Measurements from ENCODE around the gene CCNF. TPM values are rescaled to one million over a fixed set of nuclear protein-coding genes. Genes with fewer than 3 reads are reported as not detected.
A peak's percentile ranks its signal among the peaks of the same experiment; 100 is the strongest.

Gene CCNF
- total and polyA plus RNA-seq, 5 donors from 2014 or later, result 3.3 to 6.9 (median 6.6) TPM

DNA sequence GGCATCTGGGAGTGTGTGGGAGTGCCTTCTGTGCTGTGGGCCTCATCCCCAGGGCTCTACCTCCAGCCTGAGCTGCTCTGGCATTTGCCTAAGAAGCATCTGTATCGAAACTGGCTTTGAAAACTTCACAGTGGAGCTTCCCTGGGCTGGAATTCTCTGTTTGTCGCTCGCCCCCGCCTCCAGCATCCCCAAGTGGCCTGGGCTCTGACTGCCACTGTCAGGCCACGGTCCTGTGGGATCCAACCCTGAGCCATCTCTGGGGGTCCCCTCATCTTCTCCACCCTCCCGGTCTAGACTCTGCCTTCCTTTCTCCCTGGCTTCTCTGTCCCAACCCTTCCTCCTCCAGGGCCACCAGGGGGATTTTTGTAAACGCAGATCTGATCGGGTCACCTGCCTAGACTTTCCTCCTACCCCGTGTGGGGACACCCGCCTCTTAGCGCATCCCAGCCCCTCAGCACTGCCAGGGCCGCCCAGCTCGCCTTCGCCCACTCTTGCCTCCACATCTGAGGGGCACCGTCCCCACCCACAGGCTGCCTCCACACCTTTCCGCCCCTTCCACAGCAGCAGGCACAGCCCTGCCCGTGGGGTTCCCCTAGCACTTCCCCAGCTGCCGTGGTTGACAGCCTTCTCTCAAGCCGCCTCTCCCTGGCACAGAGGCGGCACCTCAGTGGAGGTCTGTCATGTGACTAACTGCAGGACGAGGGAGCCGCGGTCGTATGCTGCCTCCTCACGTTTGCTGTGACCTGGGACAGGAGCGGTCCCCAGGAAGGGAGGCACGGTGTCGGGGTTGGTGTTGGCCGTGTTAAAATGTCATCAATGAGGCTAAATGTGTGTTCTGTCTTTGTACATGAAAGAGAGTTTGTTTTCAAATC is 57.6 kb downstream of the CCNF start:
- peaks cover 4 to 16% (median 10%) of the 10 kb centered on the region in 4 donors for H3K4me1 Mint-ChIP-seq
- DNase-seq (peak; percentile 64 to 89 (median 78)), ATAC-seq (ENCODE audit: low read depth in 2 of 2) (peak; percentile 95 to 96)
- no peaks in the 10 kb centered on the region for H3K27me3 Mint-ChIP-seq
- H3K9me3 Mint-ChIP-seq, result no peaks in the 10 kb centered on the region
- Histone ChIP-seq H3K9me3 (ENCODE audit: control insufficient read depth in 2 of 2, low read length in 2 of 2) (no peaks in the 10 kb centered on the region), H3K27me3 (ENCODE audit: control insufficient read depth, insufficient read depth, low read length) (no peaks in the 10 kb centered on the region), H3K4me1 (ENCODE audit: control insufficient read depth, insufficient read depth, low read length, poor library complexity, severe bottlenecking) (peaks cover 10% of the 10 kb centered on the region), H3K27ac (ENCODE audit: insufficient read depth, low read length, poor library complexity, severe bottlenecking) (no peak overlapping the region), H3K36me3 (ENCODE audit: control insufficient read depth, insufficient read depth, low read length) (no peaks in the 10 kb centered on the region), H3K4me3 (ENCODE audit: low read depth, low read length) (no peak overlapping the region)
- H3K27ac Mint-ChIP-seq, result peak overlapping the region; percentile 78 to 93 (median 81)
- H3K4me3 Mint-ChIP-seq, result peak overlapping the region; percentile 2 to 86 (median 45)
- no peaks in the 10 kb centered on the region for H3K36me3 Mint-ChIP-seq

DNA sequence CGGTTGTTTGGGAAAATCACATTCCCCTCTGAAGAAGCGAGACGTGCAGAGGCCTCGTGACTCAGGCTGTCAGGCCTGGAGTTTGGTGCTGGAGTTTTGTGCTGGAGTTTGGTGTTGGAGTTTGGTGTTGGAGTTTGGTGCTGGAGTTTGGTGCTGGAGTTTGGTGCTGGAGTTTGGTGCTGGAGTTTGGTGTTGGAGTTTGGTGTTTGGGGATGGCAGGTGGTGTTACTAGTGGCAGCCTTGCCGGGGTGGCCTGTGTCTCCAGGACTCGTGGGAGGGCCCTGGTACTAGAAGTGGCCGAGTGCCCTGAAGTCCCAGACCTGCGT is 58.2 kb downstream of the CCNF start:
- no peak for DNase-seq
- Histone ChIP-seq H3K9me3 (ENCODE audit: control insufficient read depth in 2 of 2, low read length in 2 of 2) (no peaks in the 10 kb centered on the region), H3K4me1 (ENCODE audit: control insufficient read depth, insufficient read depth, low read length, poor library complexity, severe bottlenecking) (peaks cover 10% of the 10 kb centered on the region), H3K27me3 (ENCODE audit: control insufficient read depth, insufficient read depth, low read length) (no peaks in the 10 kb centered on the region), H3K4me3 (ENCODE audit: low read depth, low read length) (no peak overlapping the region), H3K27ac (ENCODE audit: insufficient read depth, low read length, poor library complexity, severe bottlenecking) (no peak overlapping the region), H3K36me3 (ENCODE audit: control insufficient read depth, insufficient read depth, low read length) (no peaks in the 10 kb centered on the region)
- H3K27me3 Mint-ChIP-seq, result no peaks in the 10 kb centered on the region
- H3K36me3 Mint-ChIP-seq, result no peaks in the 10 kb centered on the region
- ATAC-seq (ENCODE audit: low read depth in 2 of 2), result no peak
- peaks cover 4 to 16% (median 9%) of the 10 kb centered on the region in 4 donors for H3K4me1 Mint-ChIP-seq
- H3K4me3 Mint-ChIP-seq, result peak overlapping the region; percentile 2 to 86 (median 41)
- H3K9me3 Mint-ChIP-seq, result no peaks in the 10 kb centered on the region
- H3K27ac Mint-ChIP-seq, result peak overlapping the region in 2 of 3 donors; percentile 81 to 93

DNA sequence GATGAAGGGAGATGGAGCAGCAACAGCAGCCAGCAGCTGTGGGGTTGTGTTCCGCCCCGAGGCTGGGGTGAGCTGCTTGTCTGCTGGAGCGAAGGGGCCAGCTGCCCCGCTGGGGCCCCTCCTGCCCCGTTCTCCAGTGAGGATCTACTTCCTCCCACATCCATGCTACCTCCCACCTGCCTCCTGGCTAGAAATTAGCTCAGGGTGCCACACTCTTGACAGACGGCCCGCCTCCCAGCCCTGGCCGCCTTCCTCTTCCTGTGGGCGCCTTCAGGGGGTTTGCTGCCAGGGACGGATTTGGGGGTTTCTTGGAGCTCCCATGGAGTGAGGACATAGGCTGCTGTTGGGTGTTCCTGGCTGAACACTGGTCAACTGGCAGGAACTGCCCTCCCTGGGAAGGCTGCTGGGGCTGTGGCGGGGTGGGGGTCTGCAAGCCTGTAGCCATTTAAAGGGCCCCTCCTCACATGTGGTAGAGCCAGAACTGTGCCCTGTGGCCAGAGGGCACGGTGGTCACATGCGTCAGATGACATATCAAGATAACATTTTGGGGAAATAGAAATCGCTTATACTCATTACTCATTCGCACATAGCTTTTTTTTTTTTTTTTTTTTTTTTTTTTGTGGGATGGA is 58.8 kb downstream of the CCNF start:
- DNase-seq (no peak), ATAC-seq (ENCODE audit: low read depth in 2 of 2) (no peak)
- H3K9me3 ChIP-seq (ENCODE audit: control insufficient read depth in 2 of 2, low read length in 2 of 2), result no peaks in the 10 kb centered on the region
- Mint-ChIP-seq H3K9me3 (no peaks in the 10 kb centered on the region), H3K36me3 (no peaks in the 10 kb centered on the region), H3K4me3 (no peak overlapping the region), H3K4me1 (peaks cover 4 to 16% (median 9%) of the 10 kb centered on the region in 4 donors), H3K27ac (peak overlapping the region in 2 of 3 donors; percentile 63 to 81), H3K27me3 (no peaks in the 10 kb centered on the region)
- H3K27ac ChIP-seq (ENCODE audit: insufficient read depth, low read length, poor library complexity, severe bottlenecking), result no peak overlapping the region
- no peaks in the 10 kb centered on the region for H3K36me3 ChIP-seq (ENCODE audit: control insufficient read depth, insufficient read depth, low read length)
- no peaks in the 10 kb centered on the region for H3K27me3 ChIP-seq (ENCODE audit: control insufficient read depth, insufficient read depth, low read length)
- peaks cover 10% of the 10 kb centered on the region for H3K4me1 ChIP-seq (ENCODE audit: control insufficient read depth, insufficient read depth, low read length, poor library complexity, severe bottlenecking)
- H3K4me3 ChIP-seq (ENCODE audit: low read depth, low read length), result no peak overlapping the region

DNA sequence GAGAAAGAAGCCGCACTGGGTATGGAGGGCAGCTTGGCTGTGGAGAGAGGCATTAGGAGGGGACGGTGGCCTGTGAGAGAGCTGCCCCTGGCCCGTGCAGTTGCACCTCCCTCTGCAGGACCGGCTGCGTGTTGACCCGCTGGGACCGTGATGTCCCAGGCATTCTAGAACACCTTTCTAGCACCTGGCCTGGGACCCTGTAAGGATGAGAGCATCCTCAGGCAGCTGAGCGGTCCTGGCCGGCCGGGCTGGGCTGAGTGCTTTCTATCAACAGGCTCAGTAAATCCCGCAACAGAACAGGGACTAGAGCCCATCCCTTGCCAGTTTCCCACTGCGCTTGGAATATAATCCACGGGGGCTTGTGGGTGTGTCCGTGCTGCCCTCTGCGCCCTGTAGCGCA is 60.3 kb downstream of the CCNF start:
- no peaks in the 10 kb centered on the region for H3K9me3 ChIP-seq (ENCODE audit: control insufficient read depth in 2 of 2, low read length in 2 of 2)
- ATAC-seq (ENCODE audit: low read depth in 2 of 2), result no peak
- no peaks in the 10 kb centered on the region for H3K27me3 Mint-ChIP-seq
- peaks cover 10% of the 10 kb centered on the region for H3K4me1 ChIP-seq (ENCODE audit: control insufficient read depth, insufficient read depth, low read length, poor library complexity, severe bottlenecking)
- no peak overlapping the region for H3K27ac ChIP-seq (ENCODE audit: insufficient read depth, low read length, poor library complexity, severe bottlenecking)
- H3K9me3 Mint-ChIP-seq, result no peaks in the 10 kb centered on the region
- no peak for DNase-seq
- H3K36me3 ChIP-seq (ENCODE audit: control insufficient read depth, insufficient read depth, low read length), result no peaks in the 10 kb centered on the region
- no peak overlapping the region for H3K27ac Mint-ChIP-seq
- H3K4me3 ChIP-seq (ENCODE audit: low read depth, low read length), result no peak overlapping the region
- H3K27me3 ChIP-seq (ENCODE audit: control insufficient read depth, insufficient read depth, low read length), result no peaks in the 10 kb centered on the region
- peaks cover 4 to 16% (median 8%) of the 10 kb centered on the region in 4 donors for H3K4me1 Mint-ChIP-seq
- H3K4me3 Mint-ChIP-seq, result no peak overlapping the region
- H3K36me3 Mint-ChIP-seq, result no peaks in the 10 kb centered on the region

DNA sequence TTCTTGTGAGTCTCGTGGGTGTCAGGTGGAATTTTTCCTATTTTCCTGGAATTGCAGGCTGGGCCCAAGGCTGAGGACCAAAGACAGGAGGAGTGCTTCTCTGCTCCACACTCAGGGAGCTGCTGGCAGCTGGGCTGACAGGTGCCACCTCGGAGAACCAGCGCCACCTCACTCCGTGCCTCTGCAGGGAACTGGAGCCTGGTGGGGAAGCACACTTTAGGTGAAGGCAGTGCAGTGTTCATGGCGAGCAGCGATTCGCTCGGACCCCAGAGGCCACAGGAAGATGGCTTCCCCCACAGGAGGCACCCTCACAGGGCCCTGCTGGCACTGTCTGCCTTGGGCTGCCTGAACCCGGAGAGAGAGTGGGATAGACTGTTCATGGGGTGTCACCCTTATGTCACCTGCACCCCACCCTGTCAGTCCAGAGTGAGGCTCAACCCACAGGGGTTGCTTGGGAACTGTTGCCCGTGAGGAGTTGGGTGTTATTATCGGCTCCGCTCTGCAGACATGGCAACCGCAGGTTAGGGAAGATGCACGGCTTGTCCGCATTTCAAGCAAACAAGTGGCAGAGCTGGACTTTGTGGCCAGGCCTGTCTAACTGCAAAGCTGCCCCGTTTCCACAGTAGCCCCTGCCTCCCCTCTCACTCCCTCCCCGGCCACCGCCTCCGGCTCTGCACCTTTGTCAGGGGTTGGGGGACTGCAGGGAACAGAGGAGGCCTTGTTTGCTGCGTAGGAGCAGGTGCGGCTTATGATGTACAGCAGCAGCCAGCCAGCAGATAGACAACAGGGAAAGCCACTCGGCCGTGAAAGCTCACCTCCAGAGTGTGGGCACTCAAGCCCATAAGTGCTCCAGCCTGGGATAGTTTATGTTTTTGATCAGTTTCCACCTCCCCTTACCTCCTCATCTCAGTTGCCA is 61.2 kb downstream of the CCNF start:
- no peaks in the 10 kb centered on the region for H3K36me3 ChIP-seq (ENCODE audit: control insufficient read depth, insufficient read depth, low read length)

DNA sequence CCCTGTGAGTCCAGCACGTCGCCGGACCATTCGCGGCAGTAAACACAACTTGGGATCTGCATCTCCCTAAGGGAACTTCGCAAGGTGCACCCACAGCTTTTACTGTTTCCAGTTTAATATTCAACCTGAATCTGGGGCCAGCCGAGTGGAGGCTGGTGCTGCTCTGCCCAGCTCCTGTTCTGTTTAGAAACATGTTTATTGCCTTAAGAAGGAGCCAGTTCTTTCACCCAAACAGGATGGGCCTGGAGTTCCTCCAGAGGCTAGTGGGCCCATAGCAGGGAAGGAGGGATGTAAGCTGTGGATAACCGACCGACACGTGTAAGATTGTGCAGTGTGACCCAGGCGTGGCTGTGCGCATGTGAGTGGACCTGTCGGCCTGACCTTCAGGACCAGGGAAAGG is 63.0 kb downstream of the CCNF start:
- Histone ChIP-seq H3K9me3 (ENCODE audit: control insufficient read depth in 2 of 2, low read length in 2 of 2) (no peaks in the 10 kb centered on the region), H3K4me1 (ENCODE audit: control insufficient read depth, insufficient read depth, low read length, poor library complexity, severe bottlenecking) (peaks cover 2% of the 10 kb centered on the region), H3K4me3 (ENCODE audit: low read depth, low read length) (no peak overlapping the region), H3K27me3 (ENCODE audit: control insufficient read depth, insufficient read depth, low read length) (no peaks in the 10 kb centered on the region), H3K36me3 (ENCODE audit: control insufficient read depth, insufficient read depth, low read length) (peaks cover 3% of the 10 kb centered on the region), H3K27ac (ENCODE audit: insufficient read depth, low read length, poor library complexity, severe bottlenecking) (no peak overlapping the region)
- H3K27me3 Mint-ChIP-seq, result no peaks in the 10 kb centered on the region
- no peaks in the 10 kb centered on the region for H3K36me3 Mint-ChIP-seq
- DNase-seq (no peak), ATAC-seq (ENCODE audit: low read depth in 2 of 2) (no peak)
- H3K4me3 Mint-ChIP-seq, result no peak overlapping the region
- H3K9me3 Mint-ChIP-seq, result no peaks in the 10 kb centered on the region
- no peak overlapping the region for H3K27ac Mint-ChIP-seq
- H3K4me1 Mint-ChIP-seq, result peaks cover 2 to 5% (median 2%) of the 10 kb centered on the region in 4 donors

More for the DNA sequence above, 61.2 kb downstream of the CCNF start:
- H3K36me3 Mint-ChIP-seq, result no peaks in the 10 kb centered on the region
- ATAC-seq (ENCODE audit: low read depth in 2 of 2) (no peak), DNase-seq (no peak)
- H3K4me3 Mint-ChIP-seq, result no peak overlapping the region
- peaks cover 10% of the 10 kb centered on the region for H3K4me1 ChIP-seq (ENCODE audit: control insufficient read depth, insufficient read depth, low read length, poor library complexity, severe bottlenecking)
- no peaks in the 10 kb centered on the region for H3K9me3 Mint-ChIP-seq
- H3K27ac ChIP-seq (ENCODE audit: insufficient read depth, low read length, poor library complexity, severe bottlenecking), result no peak overlapping the region
- no peaks in the 10 kb centered on the region for H3K27me3 ChIP-seq (ENCODE audit: control insufficient read depth, insufficient read depth, low read length)
- no peak overlapping the region for H3K4me3 ChIP-seq (ENCODE audit: low read depth, low read length)
- H3K27ac Mint-ChIP-seq, result no peak overlapping the region
- H3K9me3 ChIP-seq (ENCODE audit: control insufficient read depth in 2 of 2, low read length in 2 of 2), result no peaks in the 10 kb centered on the region
- no peaks in the 10 kb centered on the region for H3K27me3 Mint-ChIP-seq
- H3K4me1 Mint-ChIP-seq, result peaks cover 4 to 13% (median 8%) of the 10 kb centered on the region in 4 donors

DNA sequence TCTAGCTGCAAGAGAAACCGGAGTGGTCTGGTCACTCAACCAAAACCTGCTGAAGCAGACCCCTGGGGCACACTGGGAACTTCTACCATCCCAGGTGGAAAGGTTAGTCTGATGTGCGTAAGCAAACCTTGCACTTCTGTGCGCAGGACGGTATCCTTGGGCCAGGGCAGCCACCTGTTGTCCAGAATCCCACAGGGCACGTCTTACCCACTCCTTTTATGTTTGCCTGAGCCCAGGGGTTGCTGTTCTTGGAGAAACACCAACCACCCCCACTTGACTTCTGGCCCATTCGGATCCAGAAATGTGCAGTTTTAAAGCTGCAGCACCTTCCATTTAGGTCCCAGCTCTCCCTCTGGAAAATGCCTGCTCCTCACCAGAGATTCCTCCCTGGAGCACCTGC is 64.4 kb downstream of the CCNF start:
- H3K27ac Mint-ChIP-seq, result no peak overlapping the region
- ATAC-seq (ENCODE audit: low read depth in 2 of 2) (no peak), DNase-seq (no peak)
- no peak overlapping the region for H3K27ac ChIP-seq (ENCODE audit: insufficient read depth, low read length, poor library complexity, severe bottlenecking)
- H3K4me3 ChIP-seq (ENCODE audit: low read depth, low read length), result no peak overlapping the region
- no peaks in the 10 kb centered on the region for H3K27me3 Mint-ChIP-seq
- peaks cover 0 to 2% (median 0%) of the 10 kb centered on the region in 4 donors for H3K4me1 Mint-ChIP-seq
- no peaks in the 10 kb centered on the region for H3K9me3 Mint-ChIP-seq
- no peaks in the 10 kb centered on the region for H3K27me3 ChIP-seq (ENCODE audit: control insufficient read depth, insufficient read depth, low read length)
- H3K4me3 Mint-ChIP-seq, result no peak overlapping the region
- no peaks in the 10 kb centered on the region for H3K36me3 Mint-ChIP-seq
- H3K4me1 ChIP-seq (ENCODE audit: control insufficient read depth, insufficient read depth, low read length, poor library complexity, severe bottlenecking), result no peaks in the 10 kb centered on the region
- peaks cover 3% of the 10 kb centered on the region for H3K36me3 ChIP-seq (ENCODE audit: control insufficient read depth, insufficient read depth, low read length)
- H3K9me3 ChIP-seq (ENCODE audit: control insufficient read depth in 2 of 2, low read length in 2 of 2), result no peaks in the 10 kb centered on the region

Measured in CD4-positive, CD25-positive, alpha-beta regulatory T cell (primary cell).